GM10266 (cell line): ENCODE data around the gene RBM17.

Experiments used
- DNase-seq: peaks from one replicate; pipeline ENCODE4 v3.0.0; 2012; ENCODE audit errors: extremely low spot score
- TF ChIP-seq, protein P1 (sequence below): IDR thresholded peaks from 2 replicates; pipeline ENCODE4 v1.5.1; 2012; ENCODE audit warnings: mild to moderate bottlenecking, low read depth; ENCODE audit not compliant: control insufficient read depth, insufficient read depth; ENCODE audit errors: missing control alignments

RBM17 gene

GRCh38 chr10:6067457-6067856 is 21.4 kb upstream of the RBM17 start:
- no peak for DNase-seq
- TF ChIP-seq, protein P1, sequence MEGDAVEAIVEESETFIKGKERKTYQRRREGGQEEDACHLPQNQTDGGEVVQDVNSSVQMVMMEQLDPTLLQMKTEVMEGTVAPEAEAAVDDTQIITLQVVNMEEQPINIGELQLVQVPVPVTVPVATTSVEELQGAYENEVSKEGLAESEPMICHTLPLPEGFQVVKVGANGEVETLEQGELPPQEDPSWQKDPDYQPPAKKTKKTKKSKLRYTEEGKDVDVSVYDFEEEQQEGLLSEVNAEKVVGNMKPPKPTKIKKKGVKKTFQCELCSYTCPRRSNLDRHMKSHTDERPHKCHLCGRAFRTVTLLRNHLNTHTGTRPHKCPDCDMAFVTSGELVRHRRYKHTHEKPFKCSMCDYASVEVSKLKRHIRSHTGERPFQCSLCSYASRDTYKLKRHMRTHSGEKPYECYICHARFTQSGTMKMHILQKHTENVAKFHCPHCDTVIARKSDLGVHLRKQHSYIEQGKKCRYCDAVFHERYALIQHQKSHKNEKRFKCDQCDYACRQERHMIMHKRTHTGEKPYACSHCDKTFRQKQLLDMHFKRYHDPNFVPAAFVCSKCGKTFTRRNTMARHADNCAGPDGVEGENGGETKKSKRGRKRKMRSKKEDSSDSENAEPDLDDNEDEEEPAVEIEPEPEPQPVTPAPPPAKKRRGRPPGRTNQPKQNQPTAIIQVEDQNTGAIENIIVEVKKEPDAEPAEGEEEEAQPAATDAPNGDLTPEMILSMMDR: no peak

GRCh38 chr10:6068006-6068405 is 20.8 kb upstream of the RBM17 start:
- no peak for DNase-seq
- TF ChIP-seq, protein P1: no peak

DNA sequence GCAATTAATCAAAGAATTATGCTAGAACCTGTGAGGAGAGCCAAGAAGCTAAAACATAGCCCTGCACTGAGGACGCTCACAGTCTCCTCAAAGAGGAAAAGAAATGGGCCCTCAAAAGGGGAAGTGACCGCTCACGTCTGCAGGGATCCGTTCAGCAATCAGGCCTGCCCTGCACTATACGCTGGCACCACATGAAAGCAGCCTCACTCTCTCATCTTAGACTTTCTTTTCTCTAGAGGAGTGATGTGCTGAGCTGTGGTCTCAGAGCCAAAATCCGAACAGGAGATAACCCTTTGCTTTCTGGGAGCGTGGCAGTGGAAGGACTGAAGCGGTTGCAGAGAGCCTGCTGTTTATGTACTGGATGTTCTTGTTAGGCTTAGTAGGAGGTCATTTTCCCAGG is 20.4 kb upstream of the RBM17 start:
- no peak for DNase-seq

DNA sequence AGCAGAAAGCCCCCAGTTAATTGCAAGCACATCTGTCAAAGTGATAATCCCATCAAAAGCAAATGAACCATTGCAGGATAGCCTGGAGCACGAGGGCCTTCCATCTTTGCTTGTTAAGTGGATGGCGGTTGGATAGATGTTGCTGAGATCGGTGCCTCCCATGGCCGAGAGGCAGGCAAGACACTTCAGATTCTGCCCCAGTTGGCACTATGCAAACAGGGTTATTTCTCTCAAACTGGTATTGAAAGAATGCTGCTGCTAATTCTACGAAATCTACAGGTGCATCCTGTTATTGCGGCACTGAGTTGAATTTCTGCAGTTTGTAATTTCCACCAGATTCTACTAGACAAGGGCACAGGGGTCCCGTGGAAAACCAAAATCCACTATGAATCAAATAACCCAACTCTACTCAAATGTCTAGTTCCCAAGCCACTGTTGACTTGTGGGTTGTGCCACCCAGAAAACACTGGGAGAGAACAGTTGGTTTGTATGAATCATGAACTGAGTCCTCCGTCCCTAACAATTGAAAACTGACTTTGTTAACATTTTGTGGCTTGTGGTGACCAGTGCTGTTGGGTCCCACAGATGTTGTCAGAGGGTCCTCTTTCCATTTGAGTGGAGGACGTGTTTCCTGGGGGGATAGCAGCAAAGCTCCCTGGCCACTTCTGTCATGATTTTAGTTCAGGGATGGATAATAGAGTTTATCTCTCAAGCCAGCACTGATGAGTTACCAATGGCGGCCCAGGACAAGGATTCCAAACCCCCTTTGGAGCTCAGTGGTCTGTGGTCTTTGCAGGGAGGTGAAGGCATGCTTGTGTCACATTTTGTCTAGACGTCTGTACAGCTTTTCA is 19.5 kb upstream of the RBM17 start:
- TF ChIP-seq, protein P1: no peak
- no peak for DNase-seq

More for the DNA sequence above, 20.4 kb upstream of the RBM17 start:
- TF ChIP-seq, protein P1: no peak

GRCh38 chr10:6070660-6071059 is 18.2 kb upstream of the RBM17 start:
- TF ChIP-seq, protein P1: no peak
- no peak for DNase-seq

- no peak for DNase-seq
- TF ChIP-seq, protein P1: no peak
These were observed 17.4 kb upstream of the RBM17 start for GRCh38 chr10:6071181-6072175.
